Measurements from ENCODE around the gene AOC1.

AOC1 gene

DNA sequence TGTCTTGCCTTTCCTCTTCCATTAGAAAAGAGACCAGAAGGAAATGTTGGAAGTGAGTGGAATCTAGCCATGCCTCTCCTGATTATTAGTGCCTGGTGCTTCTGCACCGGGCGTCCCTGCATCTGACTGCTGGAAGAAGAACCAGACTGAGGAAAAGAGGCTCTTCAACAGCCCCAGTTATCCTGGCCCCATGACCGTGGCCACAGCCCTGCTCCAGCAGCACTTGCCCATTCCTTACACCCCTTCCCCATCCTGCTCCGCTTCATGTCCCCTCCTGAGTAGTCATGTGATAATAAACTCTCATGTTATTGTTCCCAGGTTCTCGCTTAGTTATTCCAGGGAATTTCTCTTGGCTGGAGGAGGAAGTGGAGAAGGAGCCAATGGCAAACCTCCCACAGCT lies 47.5 kb upstream of the AOC1 start (continued):
- TF ChIP-seq, protein P1, sequence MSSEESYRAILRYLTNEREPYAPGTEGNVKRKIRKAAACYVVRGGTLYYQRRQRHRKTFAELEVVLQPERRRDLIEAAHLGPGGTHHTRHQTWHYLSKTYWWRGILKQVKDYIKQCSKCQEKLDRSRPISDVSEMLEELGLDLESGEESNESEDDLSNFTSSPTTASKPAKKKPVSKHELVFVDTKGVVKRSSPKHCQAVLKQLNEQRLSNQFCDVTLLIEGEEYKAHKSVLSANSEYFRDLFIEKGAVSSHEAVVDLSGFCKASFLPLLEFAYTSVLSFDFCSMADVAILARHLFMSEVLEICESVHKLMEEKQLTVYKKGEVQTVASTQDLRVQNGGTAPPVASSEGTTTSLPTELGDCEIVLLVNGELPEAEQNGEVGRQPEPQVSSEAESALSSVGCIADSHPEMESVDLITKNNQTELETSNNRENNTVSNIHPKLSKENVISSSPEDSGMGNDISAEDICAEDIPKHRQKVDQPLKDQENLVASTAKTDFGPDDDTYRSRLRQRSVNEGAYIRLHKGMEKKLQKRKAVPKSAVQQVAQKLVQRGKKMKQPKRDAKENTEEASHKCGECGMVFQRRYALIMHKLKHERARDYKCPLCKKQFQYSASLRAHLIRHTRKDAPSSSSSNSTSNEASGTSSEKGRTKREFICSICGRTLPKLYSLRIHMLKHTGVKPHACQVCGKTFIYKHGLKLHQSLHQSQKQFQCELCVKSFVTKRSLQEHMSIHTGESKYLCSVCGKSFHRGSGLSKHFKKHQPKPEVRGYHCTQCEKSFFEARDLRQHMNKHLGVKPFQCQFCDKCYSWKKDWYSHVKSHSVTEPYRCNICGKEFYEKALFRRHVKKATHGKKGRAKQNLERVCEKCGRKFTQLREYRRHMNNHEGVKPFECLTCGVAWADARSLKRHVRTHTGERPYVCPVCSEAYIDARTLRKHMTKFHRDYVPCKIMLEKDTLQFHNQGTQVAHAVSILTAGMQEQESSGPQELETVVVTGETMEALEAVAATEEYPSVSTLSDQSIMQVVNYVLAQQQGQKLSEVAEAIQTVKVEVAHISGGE (tag by site-specific recombination; conservative IDR thresholded peaks at IDR 0.05; ENCODE audit: low read depth) = no peak

DNA sequence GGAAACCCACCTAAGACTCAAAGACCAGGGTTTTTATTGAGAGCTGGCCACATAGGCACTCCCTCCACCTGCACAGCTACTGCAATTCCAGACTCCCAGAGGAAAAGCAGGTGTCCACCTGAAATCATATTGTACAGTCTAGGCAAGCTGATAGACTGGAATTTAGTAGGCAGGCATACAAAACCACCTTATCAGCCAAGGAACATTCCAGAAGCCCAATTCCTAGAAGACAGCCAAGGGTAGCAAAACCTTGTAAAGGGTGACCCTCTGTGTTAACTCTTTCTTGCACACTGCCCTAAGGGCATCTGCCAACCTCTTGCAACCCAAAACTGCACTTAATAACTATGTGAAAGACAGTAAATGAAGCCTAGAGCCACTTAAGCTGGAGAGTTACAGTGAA lies 46.5 kb upstream of the AOC1 start:
- H3K36me3 ChIP-seq (ENCODE audit: control insufficient read depth in 2 of 2, insufficient read depth in 1 of 2, low read length in 2 of 2) = no peaks in the 10 kb centered on the region
- ChIA-PET CTCF (no interaction called here), POLR2A (no interaction called here)
- no peaks in the 10 kb centered on the region for H3K4me1 ChIP-seq (ENCODE audit: control insufficient read depth, insufficient read depth, low read length)
- no peaks in the 10 kb centered on the region for H3K9me3 ChIP-seq (ENCODE audit: control insufficient read depth, insufficient read depth, low read depth, low read length)
- no peak overlapping the region for H3K4me3 ChIP-seq (ENCODE audit: low read depth, low read length)
- no peak overlapping the region for H3K27ac ChIP-seq (ENCODE audit: extremely low read depth, low read depth, low read length)
- TF ChIP-seq OVOL3 (tag by site-specific recombination; IDR thresholded peaks at IDR 0.05) (no peak), HOXA7 (CRISPR knock-in tag; IDR thresholded peaks at IDR 0.05; ENCODE audit: borderline replicate concordance) (no peak), ZNF768 (tag by site-specific recombination; IDR thresholded peaks at IDR 0.05) (no peak), ZNF132 (tag by site-specific recombination; IDR thresholded peaks at IDR 0.05; ENCODE audit: borderline replicate concordance) (no peak), ZNF112 (tag by site-specific recombination; IDR thresholded peaks at IDR 0.05) (no peak), GLIS1 (tag by site-specific recombination; IDR thresholded peaks at IDR 0.05) (no peak), HOXD13 (CRISPR knock-in tag; IDR thresholded peaks at IDR 0.05; ENCODE audit: borderline replicate concordance) (no peak), YY2 (tag by site-specific recombination; IDR thresholded peaks at IDR 0.05) (no peak), ZNF121 (tag by site-specific recombination; IDR thresholded peaks at IDR 0.05) (no peak)
- TF ChIP-seq, protein P2, sequence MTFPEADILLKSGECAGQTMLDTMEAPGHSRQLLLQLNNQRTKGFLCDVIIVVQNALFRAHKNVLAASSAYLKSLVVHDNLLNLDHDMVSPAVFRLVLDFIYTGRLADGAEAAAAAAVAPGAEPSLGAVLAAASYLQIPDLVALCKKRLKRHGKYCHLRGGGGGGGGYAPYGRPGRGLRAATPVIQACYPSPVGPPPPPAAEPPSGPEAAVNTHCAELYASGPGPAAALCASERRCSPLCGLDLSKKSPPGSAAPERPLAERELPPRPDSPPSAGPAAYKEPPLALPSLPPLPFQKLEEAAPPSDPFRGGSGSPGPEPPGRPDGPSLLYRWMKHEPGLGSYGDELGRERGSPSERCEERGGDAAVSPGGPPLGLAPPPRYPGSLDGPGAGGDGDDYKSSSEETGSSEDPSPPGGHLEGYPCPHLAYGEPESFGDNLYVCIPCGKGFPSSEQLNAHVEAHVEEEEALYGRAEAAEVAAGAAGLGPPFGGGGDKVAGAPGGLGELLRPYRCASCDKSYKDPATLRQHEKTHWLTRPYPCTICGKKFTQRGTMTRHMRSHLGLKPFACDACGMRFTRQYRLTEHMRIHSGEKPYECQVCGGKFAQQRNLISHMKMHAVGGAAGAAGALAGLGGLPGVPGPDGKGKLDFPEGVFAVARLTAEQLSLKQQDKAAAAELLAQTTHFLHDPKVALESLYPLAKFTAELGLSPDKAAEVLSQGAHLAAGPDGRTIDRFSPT (tag by site-specific recombination; IDR thresholded peaks at IDR 0.05) = no peak
- TF ChIP-seq, protein P3, sequence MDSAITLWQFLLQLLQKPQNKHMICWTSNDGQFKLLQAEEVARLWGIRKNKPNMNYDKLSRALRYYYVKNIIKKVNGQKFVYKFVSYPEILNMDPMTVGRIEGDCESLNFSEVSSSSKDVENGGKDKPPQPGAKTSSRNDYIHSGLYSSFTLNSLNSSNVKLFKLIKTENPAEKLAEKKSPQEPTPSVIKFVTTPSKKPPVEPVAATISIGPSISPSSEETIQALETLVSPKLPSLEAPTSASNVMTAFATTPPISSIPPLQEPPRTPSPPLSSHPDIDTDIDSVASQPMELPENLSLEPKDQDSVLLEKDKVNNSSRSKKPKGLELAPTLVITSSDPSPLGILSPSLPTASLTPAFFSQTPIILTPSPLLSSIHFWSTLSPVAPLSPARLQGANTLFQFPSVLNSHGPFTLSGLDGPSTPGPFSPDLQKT (IDR thresholded peaks at IDR 0.05; ENCODE audit: borderline replicate concordance, low read depth, low read length) = no peak
- TF ChIP-seq, protein P4, sequence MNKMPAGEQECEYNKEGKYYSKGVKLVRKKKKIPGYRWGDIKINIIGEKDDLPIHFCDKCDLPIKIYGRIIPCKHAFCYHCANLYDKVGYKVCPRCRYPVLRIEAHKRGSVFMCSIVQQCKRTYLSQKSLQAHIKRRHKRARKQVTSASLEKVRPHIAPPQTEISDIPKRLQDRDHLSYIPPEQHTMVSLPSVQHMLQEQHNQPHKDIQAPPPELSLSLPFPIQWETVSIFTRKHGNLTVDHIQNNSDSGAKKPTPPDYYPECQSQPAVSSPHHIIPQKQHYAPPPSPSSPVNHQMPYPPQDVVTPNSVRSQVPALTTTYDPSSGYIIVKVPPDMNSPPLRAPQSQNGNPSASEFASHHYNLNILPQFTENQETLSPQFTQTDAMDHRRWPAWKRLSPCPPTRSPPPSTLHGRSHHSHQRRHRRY (tag by site-specific recombination; IDR thresholded peaks at IDR 0.05) = no peak
- TF ChIP-seq, protein P5, sequence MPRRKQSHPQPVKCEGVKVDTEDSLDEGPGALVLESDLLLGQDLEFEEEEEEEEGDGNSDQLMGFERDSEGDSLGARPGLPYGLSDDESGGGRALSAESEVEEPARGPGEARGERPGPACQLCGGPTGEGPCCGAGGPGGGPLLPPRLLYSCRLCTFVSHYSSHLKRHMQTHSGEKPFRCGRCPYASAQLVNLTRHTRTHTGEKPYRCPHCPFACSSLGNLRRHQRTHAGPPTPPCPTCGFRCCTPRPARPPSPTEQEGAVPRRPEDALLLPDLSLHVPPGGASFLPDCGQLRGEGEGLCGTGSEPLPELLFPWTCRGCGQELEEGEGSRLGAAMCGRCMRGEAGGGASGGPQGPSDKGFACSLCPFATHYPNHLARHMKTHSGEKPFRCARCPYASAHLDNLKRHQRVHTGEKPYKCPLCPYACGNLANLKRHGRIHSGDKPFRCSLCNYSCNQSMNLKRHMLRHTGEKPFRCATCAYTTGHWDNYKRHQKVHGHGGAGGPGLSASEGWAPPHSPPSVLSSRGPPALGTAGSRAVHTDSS (tag by site-specific recombination; IDR thresholded peaks at IDR 0.05) = no peak
- TF ChIP-seq, protein P6, sequence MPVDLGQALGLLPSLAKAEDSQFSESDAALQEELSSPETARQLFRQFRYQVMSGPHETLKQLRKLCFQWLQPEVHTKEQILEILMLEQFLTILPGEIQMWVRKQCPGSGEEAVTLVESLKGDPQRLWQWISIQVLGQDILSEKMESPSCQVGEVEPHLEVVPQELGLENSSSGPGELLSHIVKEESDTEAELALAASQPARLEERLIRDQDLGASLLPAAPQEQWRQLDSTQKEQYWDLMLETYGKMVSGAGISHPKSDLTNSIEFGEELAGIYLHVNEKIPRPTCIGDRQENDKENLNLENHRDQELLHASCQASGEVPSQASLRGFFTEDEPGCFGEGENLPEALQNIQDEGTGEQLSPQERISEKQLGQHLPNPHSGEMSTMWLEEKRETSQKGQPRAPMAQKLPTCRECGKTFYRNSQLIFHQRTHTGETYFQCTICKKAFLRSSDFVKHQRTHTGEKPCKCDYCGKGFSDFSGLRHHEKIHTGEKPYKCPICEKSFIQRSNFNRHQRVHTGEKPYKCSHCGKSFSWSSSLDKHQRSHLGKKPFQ (tag by site-specific recombination; IDR thresholded peaks at IDR 0.05) = no peak
- TF ChIP-seq, protein P7, sequence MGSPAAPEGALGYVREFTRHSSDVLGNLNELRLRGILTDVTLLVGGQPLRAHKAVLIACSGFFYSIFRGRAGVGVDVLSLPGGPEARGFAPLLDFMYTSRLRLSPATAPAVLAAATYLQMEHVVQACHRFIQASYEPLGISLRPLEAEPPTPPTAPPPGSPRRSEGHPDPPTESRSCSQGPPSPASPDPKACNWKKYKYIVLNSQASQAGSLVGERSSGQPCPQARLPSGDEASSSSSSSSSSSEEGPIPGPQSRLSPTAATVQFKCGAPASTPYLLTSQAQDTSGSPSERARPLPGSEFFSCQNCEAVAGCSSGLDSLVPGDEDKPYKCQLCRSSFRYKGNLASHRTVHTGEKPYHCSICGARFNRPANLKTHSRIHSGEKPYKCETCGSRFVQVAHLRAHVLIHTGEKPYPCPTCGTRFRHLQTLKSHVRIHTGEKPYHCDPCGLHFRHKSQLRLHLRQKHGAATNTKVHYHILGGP (tag by site-specific recombination; IDR thresholded peaks at IDR 0.05) = no peak
